ENCODE results near the gene BCAR1.
"Not testable (repeated sequence)": the region's sequence is repeated elsewhere in the genome, so short reads cannot be mapped to it uniquely, and the experiment has no call there.

BCAR1 gene

DNA sequence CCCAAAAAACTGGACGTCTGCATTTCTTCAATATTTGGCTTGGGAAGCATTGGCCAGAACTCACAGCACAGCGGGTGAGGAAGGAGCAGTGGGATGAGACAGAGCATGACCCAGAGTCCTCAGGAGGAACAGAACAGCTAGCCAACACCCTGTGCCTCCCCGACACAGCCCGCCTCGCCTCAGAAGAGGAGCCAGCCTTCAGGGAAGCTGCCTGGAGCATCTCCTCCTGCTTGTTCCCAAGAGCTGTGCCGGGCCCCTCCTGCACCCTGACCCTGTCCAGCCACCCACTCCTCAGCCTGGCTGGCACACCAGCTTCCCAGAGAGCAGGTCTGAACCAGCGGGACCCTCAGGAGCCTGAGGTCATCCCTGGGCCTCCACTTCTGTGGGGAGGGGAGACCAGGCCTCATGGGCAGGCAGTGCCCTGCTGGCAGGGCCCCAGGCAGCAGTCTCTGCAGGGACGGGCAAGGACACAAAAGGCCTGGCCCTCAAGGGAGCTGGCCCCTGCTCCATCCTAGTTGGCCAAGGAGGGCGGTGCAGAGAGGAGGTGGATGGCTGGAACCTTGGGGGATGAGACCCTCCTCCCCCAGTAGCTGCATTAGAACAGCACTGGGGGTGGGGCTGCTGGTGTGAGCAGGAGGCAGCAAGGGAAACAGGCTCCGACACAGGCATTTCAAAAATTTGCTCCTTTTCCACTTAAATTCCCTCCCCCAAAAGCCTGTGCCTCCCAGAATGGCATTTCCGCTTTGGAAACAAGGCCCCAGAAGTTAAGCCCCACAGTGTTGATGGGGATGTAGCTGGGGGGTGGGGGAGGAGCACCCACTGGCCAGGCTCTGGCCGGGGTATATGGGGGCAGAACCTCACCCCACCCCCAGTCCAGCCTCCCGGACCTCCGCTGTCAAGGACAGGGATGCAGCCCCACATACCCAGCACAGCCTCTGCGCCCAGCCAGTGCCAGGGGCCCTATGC is 1.8 kb upstream of the BCAR1 start:
- DNase-seq, result no peak

DNA sequence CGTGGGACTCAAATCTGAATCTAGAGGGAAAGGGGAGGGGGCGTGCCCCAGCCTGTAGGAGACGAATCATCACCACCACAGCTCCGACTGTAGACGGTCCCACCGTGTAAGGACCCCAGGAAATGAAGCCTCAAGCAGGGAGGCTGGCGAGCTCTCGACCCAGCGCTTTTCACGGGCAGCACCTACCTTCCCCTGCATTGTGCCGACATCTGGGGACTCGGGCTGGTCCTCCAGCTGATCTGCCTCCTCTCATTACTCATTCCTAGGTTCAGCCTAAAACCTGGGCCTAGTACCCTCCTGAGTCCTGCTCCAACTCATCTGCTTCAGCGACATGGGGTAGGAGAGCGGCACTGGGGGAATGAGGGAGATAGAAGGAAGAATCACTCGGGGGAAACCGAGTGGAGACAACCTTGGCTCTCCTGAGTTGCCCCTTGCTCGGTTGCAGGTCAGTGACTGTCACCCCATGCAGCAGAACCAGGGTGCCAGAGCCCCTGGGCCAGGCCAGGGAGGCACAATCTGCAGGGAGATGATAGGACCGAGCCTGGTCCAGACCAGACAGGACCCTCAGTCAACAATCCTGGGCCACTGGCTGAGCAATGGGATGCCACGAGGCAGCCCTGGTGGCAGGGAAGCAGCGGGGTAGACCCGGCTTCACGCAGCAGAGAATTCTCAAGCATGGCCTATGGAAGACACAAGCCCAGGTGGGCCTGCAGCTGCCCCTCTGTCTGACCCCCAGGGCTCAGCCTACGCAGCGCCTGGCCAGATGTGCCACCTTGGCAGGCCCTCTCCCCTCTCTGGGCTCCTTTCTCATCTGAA is 833 bp upstream of the BCAR1 start:
- DNase-seq, result no peak

DNA sequence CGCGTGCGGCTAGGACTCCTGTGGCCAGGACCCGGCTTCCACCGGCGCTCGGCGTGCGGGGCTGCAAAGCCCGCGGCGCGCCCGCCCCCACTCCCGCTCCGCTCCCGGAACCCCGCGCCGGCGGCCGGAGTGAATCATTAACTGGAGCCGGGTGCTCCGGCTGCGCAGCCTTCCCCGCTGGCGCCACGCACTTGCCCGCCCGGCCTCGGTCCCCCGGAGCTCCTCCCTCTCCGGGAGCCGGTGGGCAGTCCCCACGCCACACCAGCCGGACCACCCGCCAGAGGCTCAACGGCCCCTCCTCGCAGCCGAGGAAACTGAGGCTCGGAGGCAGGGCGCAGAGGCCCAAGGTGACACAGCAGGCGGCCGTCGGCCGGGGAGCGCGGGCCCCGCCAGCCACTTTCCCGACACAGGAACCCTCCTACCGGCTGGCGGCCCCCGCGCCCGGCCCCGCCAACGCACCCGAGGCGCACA is 580 bp downstream of the BCAR1 start:
- peak; percentile 32 for DNase-seq

DNA sequence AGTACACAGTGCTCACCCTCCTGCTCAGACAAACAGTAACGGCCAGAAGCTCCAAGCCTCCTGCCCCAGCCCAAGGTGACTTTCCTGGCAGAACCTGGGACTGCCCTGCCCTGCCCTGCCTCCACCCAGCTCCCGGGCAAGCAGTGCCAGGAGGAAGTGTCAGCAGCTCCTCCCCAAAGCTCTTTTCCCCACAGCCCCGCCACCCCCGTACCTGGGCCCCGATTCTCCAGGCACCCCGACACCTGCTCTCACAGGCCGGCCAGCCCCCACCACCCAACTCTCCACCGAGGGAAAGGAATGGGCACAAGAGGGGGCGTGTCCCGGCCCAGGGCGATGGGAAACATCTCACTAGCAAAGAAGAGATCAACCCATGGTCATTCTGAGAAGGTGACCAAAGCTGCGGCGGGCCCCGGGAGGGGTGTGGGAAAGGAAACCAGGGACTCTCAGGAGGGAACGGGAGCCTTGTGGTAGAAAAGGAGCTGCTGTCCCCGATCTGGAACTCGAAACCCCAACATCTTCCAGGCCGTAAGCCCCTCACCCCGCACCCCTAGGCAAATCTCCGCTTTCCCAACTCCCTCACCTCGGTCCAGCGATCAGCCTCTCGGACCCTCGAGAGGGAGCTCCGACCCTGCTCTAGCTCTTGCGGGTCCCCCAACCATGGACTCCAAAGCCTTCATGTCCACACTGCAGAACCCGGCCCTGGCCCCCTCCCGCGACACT is 1.2 kb downstream of the BCAR1 start:
- DNase-seq, result no peak

DNA sequence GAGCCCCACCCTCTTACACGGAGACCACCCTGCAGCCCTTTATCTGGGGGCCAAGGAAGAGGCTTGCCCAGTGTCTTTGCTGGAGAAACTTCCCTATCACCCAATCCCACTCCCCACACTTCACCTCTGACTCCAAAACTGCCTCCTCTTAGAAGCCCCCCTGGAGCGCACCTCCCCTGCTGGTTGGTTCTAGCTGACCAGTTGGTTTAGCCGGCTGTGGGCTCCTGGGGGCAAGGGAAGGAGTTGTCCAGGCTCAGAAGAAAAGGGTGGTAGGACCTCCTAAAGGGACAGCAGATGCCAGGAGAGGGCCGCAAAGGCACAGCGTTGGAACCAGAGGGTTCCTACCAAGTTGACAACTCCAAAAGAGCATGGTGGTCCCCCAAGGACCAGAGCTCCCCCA is 2.0 kb downstream of the BCAR1 start:
- no peak for DNase-seq

DNA sequence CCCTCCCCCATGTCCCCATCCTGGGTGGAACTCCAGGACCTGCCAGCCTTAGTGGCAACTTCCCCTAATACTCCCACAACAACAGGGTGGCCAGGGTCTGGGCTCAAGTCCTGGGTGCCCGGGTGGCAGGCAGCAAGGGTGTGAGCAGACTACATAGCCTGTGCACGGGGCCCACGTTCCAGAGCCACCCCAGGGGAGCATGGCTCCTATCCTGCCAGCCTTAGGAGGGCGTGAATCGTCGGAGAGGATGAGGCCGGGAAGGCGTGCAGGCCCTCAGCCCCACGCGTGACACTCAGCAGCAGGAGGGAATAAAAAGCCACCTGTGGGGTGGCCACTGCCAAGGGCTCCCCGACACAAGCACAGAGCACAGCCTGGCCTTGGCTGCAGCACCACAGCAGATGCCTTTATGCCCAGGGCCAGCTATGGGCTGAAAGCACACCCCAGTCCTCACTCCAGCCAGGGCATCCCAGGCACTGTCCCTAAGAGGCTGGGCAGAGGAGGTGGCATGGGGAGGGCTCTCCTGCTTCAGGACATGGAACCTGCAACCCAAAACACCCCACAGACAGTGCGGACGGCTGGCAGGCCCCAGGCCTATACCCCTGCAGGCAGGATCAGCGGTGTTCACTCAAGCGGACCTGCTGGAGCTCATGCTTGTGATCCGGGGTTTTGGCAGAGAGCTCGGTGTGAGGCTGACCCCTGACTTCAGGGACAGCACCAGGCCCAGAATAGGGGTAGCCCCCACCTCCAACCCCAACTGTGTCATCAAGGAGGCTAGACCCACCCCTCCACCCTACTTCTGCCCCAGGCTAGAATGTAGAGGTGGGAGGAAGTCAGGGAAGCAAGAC is 2.7 kb downstream of the BCAR1 start:
- DNase-seq, result no peak

DNA sequence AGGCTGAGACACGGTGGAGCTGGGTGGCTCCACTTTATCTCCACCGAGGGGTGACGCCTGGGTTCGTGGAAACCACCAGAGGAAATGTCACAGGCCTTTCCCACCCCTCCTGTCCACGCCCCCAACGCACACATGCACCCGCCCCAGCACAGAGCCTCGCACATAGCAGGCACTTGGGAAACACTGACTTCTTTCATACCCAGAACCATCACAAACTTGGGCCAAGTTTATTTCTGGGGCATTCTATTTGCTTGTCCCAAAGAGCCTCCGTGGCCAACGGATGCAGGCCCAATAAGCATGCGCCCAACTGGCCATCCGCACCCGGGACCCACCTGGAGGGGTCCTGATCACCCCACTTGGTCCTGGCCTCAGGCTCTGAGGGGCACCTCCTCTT is 3.3 kb downstream of the BCAR1 start:
- DNase-seq, result no peak

DNA sequence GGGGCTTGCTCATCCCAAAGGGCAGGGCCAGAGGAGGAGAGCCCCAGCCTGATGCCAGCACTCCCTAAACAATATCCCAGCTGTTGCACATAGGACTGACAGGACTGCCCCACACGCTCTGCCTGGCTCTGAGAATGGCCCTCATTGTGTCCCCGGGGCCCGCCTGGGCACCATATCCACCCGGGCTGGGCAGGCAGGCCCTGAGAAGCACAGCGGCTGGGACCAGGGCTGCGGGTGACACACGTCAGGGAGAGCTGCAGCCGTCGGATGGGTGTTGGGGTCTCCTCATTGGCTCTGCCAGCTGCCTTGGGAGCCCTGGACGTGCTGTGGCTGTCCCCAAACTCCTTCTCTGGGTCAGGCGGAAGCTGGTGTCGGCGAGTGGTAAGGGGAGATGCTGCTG is 4.2 kb downstream of the BCAR1 start:
- DNase-seq, result no peak

DNA sequence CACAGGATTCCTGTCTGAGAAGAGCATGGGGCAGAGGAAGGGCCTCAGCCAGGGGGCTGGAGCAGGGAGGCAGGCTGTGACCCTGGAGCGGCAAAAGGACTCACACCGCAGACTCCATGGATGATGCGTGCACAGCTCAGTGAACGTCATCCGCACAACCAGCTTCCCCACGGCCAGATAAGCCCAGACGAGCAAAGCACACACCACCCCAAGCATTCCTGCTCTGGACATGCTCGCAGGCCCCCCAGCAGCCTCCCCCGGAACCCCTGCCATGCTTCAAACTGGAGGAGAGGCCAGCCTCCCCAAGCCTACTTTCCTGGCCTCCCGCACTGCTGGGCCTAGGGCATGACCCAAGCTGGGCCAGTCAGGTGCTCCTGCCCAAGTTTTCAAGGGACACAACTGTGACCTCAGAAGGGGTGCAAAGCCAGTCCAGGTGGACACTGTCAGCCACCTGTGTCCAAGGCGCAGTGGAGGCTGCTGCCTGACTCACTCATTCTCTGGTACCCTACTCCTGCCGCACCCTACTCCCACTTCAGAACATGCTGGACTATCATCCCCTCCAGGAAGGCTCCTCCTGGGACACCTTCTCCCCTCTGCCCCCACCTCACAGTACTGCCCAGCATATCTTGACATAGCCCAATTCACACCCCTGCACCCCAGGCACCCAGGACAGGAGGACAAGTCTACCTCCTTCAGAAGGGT is 4.8 kb downstream of the BCAR1 start:
- no peak for DNase-seq

DNA sequence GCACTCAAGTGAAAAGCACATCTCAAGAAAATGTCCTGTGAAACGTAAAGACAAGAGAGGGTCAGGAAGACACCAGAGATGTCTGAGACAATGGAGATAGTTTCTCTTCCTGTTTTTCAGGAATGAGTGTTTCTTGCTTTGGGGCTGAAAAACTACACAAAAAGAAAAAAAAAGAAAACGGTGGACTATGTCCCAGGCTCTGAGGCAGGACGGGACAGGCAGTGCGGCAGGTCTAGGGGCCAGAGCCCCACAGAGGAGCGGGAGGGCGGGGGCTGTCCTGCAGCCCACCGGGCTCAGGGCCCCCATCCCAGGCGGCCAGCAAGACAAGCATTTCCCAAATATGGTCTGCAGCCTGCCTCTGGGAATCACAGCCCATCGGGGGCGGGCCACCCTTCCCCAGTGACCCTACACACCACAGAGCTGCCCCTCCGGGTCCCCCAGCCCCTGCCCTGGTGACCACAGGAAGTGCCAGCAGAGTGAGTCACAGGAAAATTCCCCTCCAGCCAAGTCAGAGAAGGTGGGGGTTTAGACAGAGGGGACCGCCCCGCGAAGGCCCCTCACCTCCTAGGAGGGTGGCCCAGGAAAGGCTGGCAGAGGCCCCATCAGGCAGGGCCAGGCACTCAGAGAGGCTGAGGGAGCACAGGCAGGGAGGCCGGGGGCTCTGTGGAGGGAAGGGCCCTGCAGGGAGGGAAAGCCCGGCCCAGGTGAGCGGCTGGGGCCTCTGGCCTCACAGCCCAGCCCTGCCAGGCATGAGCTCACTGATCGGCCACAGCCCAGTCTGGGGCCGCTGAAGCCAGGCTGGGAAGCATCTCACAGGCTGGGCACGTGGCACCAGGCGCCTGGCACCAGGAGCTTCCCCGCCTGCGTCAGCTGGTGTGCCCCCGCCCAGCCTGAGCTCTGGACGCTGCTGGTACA is 6.3 kb downstream of the BCAR1 start:
- DNase-seq, result no peak

DNA sequence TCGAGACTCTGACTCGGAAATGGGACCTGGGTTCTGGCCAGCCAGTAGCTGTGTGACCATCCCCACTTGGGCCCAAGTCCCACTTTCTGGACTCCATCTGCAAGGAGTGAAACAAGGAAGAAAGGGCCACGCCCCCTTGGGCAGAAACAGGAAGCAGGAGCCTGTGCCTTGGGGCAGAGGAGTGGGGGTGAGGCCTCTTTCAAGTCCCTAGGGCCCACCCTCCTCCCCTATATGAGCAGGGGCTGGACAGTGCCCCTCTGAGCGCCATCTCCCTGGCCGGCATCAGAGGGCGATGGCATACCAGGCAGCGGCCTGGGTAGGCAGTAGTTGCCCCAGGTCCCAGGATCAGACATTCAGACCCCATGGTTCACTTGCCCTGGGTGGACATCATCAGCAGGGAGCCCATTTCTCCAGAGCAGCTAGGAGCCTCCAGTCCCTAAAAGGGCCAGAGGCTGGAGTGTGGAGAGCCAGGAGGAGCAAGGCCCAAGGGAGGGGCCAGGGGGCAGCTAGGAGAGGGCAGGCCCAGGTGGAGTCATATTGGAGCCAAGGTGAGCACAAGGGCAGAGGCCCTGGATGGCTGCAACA is 7.1 kb downstream of the BCAR1 start:
- no peak for DNase-seq

DNA sequence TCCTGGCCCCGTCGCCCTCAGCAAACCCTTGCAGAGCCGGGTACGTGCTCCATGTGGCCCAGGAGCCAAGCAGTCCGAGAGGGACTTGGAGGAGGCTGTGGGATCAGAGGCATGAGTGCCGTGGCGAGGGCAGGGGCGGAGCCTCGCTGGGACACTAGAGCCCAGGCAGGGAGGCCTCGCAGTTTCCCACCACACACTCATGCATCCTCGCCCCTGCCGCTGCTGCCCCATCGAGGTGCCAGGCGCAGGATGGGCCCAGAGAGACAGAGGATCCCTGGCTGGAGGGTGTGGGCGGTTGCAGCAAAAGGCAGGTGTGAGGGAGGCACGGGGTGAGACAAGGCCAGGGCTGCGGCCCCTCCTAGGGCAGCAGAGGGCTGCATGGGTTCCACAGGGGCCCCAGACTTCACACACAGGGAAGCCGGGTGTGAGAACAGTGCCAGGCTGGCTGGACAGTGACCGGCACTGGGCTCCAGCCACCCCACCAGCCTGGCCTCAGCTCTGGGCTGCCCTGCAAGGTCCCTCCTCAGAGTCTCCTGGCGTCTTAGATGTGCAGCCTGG is 7.7 kb downstream of the BCAR1 start:
- DNase-seq, result no peak

DNA sequence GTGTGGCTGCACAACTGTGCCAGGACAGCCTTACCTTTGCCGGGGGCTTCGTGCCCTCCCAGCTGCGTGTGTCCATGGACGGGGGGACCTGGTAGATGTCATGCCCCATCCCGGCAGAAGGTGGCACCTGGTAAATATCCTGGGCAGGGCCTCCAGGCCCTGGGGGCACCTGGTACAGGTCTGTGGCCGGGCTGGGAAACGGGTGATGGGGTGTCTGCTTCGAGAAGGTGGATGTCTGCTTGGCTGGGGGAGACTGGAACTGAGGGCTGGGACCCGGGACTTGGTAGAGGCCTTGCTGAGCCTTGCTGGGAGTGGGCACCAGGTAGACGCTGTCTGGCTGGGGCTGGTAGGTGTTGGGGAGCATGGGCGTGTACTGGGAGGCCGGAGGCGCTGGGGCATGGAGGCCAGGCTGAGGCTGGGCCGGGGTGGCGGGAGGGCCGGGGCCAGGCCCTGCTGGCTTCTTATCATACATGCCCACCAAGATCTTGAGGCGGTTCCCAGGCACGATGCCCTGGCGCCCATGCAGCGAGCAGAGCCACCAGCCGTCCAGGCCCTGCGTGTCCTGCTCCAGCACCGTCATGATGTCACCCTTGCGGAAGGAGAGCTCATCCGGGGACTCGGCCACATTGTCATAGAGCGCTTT is 8.9 kb downstream of the BCAR1 start:
- not testable (repeated sequence) for DNase-seq

DNA sequence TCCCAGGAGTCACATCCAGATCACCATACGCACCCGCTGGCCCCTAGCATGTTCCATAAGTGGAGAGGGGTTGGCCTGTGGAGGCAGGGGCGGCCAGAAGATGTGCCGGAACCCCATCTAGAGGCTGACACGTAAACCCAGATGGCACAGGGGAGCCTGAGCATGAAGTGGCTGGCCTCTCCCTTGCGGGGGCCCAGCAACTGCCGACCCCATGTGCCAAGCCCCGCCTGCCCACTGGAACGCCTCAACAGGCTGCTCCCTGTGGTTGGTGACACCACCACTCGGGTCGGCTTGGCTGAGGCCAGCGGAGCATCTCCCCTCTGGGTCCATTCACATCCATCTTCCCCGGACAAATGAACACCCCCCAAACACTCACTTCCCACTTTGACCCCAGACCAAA is 9.5 kb downstream of the BCAR1 start:
- no peak for DNase-seq

DNA sequence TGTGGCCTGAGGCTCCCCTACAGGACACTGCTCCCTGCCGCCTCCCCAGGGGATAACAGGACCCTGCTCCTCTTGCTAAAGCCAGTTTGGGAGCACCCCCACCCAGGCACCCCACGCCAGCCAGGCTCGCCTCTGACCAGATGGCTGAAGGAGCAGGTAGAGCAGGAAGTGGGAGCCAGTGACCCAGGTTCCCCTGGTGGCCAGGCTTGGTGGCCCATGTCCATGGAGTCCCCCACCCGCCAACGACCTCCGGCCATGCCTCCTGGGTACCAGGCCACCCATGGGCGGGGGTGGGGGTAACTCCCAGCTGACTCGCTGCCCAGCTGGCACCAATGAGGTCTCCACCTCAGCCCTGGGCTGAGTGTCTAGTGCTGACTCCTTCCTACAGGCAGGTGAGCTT is 10.0 kb downstream of the BCAR1 start:
- DNase-seq, result no peak

DNA sequence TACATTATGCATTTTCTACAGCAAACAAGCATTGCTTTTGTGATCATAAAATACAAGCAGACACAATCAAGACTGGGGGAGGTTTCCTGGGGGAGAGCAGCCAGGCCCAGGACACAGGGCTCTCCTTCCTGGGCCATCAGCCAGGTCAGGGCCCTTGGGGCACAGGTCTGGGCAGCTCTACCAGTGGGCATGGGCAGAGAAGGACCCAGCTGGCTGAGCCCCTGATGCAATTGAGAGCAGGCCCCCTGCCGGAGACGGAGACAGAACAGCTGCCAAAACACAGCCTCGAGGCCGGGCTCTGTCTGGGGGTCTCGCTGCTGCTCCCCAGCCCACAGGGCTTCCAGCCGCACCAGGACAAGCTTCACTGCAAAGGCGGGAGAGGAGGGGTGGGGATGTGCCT is 10.8 kb downstream of the BCAR1 start:
- not testable (repeated sequence) for DNase-seq

DNA sequence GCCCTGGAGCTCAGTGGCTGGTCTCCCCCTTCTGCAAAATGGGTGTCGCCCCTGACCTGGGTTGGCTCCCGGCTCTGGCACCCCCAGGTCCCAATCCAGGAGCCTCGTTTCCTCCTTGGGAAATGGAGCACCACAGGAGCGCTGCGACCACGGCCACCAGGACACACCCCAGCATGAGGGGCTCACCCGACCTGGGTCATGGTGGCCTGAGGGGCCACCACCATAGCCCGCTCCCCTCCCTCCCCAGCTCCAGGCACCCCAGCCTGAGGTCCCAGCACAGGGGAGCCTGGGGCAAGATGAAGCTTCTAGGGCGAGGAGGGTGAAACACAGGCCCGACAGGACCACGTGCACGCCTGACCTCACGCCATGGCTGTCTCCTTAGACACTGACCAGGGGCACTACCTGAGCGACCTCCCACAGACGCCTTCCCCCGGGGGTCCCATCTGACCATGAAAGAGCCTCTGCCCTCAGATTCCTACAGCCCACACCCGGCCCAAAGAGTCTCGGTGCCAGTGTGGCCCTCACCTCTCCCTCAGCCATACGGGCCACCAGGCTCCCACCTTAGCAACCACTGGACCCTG is 11.8 kb downstream of the BCAR1 start:
- no peak for DNase-seq

DNA sequence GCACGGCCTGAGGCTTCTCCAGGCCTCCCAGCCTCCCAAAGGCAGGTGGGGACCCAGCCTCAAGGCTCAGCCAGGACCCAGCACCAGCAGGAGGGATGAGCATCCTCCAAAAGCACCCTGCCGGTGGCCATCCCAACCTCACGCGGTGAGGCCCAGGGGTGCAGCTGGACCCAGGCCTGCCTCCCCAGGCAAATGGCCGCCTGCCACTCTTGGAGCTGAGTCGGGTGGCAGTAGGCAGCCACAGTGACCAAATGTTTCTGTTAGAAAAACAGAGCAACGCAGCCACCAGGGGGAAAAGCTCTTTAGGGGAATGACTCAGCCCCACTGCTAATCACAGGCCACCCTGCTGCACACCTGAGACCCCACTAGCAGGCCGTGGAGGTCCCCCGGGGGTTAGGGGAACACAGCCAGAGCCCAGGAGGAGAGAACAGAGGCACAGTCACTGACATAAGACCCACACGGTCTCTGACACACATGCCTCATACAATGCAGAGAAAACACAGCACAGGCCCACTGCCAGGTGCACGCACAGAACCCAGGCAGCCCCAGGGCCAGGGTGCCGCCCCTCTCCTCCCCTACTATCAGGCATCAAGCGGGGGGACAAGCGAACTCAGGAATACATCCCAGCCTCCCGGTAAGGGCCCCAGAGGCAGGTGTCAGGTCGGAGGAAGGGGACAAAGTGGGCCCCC is 12.4 kb downstream of the BCAR1 start:
- no peak for DNase-seq

All from stimulated activated CD4-positive, alpha-beta T cell treated with anti-CD3 and anti-CD28 coated beads, Interleukin-4, amount 100 ng/mL, for 1 hour (primary cell).